HG03045 (cell line): ENCODE data around the gene RHBDD3.
"Not testable (repeated sequence)": the region's sequence is repeated elsewhere in the genome, so short reads cannot be mapped to it uniquely, and the experiment has no call there.

Experiments used
- ATAC-seq: cut with Tn5 transposase; IDR thresholded peaks from one replicate; pipeline ENCODE4 v1.9.1; 2021; ENCODE audit warnings: mild to moderate bottlenecking, moderate library complexity; ENCODE audit not compliant: unreplicated experiment

Gene RHBDD3

DNA sequence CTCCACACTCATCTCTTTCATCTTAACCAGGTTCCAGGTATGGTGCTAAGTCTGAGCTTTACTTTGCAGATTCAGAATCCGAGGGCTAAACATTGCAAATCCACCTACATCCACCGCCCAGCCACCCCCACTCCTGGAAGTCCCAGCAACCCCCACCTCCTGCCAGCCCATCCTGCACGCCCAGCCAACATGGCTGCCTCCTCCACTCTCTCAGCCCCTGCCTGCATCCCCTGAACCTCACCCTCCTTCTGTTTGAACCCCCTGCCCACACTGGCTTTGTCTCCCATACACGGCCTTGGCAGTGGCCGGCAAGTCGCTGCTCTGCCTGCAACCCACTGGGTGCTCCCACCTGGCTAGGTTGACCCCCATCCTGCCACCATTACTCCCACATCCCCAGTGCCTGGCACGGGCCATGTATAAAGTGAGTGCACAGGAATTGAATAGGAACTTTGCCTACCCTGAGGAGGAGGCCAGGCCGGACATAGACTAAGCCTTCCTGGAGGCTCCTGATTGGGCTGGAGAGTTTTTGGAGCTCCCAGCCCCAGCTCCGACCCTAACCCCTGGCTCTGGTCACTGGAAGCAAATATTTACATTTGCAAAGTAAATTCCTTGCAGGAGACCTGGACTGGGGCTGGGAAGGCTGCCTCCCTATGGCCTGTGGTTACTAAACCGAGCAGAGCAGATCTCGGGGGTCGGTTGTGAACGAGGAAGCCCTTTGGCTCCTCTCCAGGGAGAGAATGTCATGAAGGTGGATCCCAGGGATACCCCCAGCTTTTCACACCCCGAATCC is 47.7 kb downstream of the RHBDD3 start:
- ATAC-seq, result no peak

DNA sequence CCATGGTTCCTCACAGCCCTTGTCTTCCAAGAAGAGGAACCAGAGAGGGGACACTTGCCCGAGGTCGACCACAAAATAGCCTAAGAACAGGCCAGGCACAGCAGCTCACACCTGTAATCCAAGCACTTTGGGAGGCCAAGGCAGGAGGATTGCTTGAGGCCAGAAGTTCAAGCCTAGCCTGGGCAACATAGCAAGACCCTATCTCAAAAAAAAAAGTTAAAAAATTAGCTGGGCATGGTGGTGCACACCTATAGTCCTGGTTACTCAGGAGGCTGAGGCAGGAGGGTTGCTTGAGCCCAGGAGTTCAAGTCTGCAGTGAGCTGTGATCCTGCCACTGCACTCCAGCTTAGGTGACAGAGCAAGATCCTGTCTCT is 48.4 kb downstream of the RHBDD3 start:
- ATAC-seq, result not testable (repeated sequence)

DNA sequence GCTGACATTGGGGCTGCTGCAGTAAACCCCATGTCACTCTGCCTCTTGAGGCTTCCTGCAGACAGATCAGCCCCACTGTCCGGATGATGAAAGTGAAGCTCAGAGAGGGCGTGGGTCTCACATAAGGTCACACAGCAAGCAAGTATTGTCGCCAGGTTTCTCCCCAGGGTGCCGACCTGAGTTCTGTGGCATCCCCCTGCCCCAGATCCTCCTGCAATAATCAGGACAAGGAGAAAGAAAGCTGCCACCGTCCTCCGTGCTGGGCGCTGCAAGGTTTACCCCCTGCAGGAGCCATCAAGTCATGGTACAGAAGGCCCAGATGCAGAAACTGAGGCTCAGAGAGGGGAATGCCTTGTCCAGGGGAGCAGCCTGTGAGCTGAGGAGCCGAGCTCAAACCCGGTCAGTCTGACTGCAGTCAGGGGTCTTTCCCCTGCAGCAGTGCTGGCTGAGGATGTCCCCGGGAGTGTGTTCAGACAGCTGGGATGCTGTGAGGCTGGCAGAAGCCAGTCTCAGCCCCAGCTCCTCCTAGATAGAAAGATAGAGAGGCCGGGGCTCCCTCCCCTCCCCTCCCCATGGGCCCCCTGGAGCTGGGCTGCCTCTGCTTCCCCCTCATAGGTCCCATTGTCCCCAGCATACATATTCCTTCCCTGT is 48.9 kb downstream of the RHBDD3 start:
- no peak for ATAC-seq

GRCh38 chr22:29217827-29218757 is 49.7 kb downstream of the RHBDD3 start:
- no peak for ATAC-seq

- ATAC-seq, result no peak
Observed at GRCh38 chr22:29216873-29217666, 50.7 kb downstream of the RHBDD3 start.

GRCh38 chr22:29216011-29216872 is 51.5 kb downstream of the RHBDD3 start:
- no peak for ATAC-seq

DNA sequence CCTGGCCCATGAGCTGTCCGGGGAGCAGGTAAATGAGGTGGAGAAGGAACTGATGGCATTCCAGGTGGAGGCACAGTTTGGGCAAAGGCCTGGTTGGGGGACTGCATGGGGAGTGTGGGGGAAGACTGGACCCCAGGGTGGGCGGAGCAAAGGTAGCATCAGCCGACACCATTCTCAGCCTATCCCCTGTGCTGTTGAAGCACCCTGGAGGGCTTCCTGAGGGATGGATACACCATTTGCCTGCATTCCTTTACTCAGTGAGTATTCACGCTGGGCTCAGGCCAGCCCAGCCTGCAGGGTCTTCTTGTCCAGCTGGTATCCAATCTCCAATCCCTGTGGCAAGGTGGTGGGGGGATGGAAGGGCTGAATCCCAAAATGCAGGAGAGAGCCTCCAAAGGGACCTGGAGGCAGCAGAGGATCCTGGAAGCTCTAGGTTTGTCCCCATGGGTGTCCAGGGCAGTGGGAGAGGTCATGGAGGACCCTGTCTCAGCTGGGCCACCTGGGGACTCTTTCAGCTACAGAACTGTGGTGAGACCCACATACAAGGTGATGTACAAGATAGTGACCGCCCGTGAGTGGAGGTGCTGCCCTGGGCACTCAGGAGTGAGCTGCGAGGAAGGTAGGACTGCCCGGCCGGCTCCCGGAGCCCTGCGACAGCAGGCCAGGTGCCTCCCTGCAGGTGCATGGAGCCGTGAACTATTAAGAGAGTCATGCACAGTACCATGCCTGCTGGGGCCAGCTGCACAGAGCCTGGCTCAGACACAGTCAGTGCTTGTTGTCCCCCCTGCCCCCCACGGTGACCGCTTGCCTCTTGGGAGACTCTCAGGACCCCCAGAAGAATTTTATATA is 52.5 kb downstream of the RHBDD3 start:
- ATAC-seq, result no peak

GRCh38 chr22:29214232-29214631 is 53.5 kb downstream of the RHBDD3 start:
- ATAC-seq, result no peak

DNA sequence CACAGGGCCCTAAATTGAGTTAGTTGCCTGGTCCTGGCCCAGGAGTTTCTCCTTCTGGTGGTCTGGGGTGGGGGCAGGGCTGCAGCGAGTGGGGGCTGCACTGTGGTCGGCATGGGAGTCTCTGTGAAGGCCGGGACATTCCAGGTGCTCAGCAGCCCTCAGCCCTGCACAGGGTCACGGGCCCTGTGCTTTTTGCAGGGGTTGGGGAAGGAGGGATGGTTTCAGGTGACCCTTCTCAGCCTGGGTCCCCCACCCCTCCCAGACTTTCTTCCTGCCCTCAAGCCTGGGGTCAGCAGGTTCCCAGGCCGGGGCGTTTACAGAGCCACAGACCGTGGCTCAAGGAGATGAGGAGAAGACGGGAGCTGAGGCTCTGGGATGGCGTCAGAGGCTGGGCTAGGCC is 54.3 kb downstream of the RHBDD3 start:
- no peak for ATAC-seq

DNA sequence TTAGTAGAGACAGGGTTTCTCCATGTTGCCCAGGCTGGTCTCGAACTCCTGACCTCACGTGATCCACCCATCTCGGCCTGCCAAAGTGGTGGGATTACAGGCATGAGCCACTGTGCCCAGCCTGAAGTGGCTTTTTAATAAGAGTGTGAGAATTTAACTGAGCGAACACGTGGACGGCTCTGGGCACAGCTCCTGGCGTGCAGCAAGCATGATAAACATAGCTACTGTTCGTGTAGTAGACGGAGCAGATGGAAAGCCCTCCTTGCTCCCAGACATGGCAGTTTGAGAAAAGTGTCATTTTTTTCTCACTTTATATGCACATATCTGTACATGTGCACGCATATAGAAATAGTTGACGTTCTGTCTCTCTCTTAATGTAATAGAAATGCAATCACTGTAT is 55.0 kb downstream of the RHBDD3 start:
- ATAC-seq, result no peak

DNA sequence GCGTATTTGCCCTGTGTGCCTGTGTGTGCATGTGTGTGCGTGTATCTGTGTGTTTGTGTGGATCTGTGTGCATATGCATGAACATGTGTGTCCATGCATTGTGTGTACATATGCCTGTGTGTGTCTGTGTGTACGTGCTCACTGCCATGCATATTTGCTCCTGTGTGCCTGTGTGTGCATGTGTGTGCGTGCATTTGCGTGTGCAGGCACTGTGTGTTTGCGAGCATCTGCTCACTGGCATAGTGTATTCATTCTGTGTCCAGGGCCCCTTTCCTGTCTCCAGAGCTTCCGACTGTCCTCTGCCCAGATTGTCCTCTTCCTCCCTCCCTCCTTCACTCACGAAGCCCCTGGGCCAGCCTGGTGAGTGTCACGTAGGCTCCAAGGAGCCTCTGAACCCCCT is 56.3 kb downstream of the RHBDD3 start:
- no peak for ATAC-seq

DNA sequence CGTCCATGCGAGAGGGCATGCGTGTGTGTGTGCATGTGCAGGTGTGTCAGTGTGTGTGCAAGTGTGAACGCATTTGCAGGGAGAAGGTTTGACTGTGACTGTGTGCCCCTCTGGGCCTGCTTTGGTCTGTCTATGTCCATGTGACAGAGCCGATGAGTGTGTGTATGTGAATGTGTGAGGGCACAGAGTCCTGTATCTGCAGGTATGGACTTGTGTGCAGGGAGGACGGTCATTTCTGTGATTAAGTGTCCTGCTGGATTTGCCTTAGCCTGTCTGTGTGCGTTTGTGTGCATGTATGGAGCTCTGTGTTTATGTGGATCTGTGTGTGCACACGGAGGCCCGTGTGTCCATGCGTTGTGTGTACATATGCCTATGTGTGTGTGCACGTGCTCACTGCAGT is 56.7 kb downstream of the RHBDD3 start:
- ATAC-seq, result no peak
